ENCODE data around the gene TAF6.

TAF6 gene

DNA sequence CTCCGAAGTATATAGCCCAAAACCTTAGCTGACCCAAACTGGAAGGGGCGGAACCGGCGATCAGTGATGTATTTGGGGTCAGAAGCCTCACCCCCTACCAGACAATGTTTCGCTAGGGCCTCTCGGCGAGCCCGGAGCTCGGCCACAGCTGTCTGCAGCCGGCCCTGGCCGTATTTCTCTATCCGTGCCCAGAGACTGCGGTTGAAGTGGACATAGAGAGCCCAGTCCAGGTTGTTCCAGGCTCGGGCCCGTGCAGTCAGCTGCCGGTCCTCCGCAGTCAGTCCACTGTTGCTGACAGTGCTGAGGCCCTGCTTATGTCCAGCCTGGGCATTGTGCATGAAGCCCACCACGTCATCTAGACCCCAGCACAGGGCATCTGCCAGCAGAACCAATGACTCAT lies 40.9 kb upstream of the TAF6 start:
- TF ChIP-seq, protein P1, sequence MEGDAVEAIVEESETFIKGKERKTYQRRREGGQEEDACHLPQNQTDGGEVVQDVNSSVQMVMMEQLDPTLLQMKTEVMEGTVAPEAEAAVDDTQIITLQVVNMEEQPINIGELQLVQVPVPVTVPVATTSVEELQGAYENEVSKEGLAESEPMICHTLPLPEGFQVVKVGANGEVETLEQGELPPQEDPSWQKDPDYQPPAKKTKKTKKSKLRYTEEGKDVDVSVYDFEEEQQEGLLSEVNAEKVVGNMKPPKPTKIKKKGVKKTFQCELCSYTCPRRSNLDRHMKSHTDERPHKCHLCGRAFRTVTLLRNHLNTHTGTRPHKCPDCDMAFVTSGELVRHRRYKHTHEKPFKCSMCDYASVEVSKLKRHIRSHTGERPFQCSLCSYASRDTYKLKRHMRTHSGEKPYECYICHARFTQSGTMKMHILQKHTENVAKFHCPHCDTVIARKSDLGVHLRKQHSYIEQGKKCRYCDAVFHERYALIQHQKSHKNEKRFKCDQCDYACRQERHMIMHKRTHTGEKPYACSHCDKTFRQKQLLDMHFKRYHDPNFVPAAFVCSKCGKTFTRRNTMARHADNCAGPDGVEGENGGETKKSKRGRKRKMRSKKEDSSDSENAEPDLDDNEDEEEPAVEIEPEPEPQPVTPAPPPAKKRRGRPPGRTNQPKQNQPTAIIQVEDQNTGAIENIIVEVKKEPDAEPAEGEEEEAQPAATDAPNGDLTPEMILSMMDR (conservative IDR thresholded peaks at IDR 0.05), result no peak
- H3K27ac ChIP-seq, result no peak overlapping the region

DNA sequence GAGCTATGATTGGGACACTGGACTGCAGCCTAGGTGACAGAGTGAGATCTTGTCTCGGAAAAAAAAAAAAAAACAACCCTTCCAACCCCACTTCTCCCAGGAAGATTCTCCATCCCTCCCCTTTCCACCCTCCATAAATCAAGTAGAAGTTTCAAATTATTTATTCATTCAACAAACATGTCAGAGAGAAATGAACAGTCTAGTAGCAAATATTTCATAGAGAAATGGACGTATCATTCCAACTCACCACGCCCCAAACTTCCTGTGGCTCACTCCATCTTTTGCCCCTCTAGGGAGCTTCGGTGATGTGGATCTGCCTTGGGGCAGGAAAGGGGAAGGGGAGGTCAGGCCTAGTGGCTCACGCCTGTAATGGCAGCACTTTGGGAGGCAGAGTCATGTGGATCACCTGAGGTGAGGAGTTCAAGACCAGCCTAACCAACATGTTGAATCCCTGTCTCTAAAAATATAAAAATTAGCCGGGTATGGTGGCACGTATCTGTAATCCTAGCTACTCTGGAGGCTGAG lies 40.0 kb upstream of the TAF6 start:
- TF ChIP-seq, protein P1 (conservative IDR thresholded peaks at IDR 0.05), result no peak
- H3K27ac ChIP-seq, result peak overlapping the region; percentile 88

DNA sequence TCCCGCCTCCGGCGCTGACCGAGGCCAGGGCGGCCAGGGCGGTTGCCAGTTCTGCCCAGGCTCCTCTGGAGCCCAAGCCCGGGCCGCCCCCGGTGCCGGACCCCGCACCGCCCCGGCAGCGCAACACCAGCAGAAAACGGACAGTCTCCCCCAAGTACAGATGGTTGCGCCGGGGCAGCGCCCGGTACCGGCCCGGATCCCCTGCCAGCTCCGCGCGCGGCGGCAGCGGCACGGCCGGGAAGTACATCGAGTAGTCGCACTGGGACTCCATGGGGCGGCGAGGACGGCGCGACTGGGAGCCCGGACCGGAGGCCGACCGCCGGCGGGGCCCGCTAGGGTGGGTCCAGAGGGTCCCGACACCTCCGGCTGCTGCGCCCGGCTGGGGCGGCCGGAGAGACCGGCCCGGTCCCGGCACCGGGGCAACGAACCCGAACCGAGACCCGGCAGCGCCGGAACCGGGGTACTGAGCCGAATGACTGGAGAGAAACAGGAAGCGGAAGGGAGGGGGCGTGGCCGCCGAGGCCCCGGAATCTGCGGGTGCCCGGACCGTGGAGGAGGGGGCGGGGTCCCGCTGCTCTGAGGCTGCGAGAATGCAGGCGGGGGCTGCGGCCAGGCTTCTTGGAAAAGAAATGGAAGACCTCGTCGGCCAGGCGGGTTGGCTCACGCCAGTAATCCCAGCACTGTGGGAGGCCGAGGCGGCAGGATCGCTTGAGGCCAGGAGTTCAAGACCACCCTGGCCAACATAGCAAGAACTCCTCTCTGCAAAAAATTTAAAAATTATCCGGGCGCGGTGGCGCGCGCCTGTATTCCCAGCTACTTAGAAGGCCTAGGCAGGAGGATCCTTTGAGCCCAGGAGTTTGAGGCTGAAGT lies 39.3 kb upstream of the TAF6 start, which contains the start of gene TRAPPC14:
TRAPPC14 (minus strand) TSS at position 495 of the 870 bp plus-strand sequence; CDS start at position 271, 224 bp downstream.
- peak within 1 kb of the TSS; percentile 88 for H3K27ac ChIP-seq
- TF ChIP-seq, protein P1 (conservative IDR thresholded peaks at IDR 0.05), result no peak

DNA sequence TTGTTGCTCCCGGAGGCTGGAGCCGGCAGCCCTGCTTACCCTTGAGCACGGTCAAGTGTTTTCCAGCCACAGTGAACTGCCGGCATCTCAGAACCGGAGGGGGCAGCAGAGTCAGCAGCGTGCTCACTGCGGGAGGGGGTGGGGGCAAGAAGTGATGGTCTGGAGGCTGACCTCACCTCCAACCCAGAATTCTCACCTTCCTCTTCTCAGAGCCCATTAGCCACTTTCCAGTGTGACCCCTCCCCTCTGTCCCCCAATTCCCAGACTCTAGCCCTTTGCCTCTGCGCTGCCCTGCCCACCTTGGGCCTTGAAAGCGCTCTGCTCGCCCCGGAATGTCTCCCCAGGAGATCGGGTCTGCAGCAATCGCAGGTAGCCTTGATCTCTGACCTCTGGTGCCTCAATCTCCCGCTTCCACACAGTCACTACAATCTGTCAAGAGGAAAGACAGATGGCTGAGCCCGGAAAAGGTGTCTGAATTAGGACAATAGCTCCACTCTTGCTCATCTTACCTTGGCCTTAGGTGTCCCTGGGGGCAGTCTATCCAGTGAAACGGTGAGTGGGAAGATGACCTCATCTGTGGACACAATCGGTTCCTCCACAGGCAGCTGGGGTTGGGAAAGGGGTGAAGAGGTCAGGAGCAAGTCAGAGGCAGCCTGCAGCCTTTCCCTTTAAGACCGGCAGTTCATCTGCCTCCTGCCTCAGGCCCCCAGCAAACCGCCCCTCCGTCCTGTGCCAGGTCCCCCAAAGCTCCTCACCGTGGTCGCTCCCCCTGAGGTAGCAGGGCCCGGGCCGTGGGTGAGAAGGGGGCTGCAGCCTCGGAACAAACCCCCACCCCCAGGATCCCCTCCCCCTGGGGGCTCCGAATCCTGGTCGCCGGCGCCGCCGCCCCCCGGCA lies 38.4 kb upstream of the TAF6 start:
- peak overlapping the region; percentile 88 for H3K27ac ChIP-seq
- TF ChIP-seq, protein P1 (conservative IDR thresholded peaks at IDR 0.05), result peak; percentile 11; the same call in 1 of the 2 replicates

DNA sequence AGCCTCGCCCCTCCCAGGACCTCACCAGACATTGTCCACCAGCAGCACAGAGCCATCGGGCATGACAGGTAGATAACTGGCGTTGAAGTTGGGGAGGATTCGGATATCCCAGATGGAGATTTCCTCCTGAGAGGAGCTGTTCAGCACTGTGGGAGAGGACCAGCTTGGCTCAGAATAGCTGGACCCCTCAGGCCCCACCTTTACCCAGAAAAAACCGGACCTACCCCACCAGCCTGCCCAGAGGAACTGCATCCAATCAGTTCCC lies 37.8 kb upstream of the TAF6 start:
- H3K27ac ChIP-seq, result peak overlapping the region; percentile 88
- TF ChIP-seq, protein P1 (conservative IDR thresholded peaks at IDR 0.05), result no peak

DNA sequence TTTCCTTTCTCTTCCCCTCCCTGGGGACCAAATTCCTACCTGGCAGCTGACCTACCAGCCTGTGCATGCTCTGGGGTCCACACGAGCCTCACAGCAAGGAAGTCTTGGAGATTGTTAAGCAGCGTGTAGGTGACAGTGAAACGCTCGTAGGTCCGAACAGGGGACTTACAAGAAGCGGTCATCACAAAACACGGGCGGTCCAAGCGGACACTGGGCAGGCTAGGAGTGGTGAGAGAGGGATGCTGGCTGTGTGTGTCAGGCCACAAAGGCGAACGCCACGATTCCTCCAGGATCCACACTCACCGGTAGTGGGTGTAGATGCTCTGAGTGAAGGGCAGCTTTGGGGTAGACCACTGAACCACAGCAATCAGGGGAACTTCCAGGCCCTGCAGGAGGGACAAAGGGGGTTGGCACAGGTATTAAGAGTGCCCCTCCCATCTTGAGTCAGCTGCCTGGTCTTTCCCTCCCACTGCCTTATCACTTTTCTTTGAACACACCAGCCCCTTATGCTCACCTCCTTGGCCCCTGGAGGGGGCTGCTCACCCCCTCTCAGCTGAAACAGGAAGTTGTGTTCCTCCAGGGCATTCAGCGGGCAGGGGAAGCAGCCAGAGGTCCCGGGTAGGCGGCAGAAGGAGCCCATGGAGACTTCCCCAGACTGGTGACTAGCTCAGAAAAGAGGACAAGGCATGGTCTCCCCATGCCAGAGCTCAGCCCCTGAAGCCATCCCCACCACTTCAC lies 37.3 kb upstream of the TAF6 start:
- peak overlapping the region; percentile 88 for H3K27ac ChIP-seq
- TF ChIP-seq, protein P1 (conservative IDR thresholded peaks at IDR 0.05), result no peak

Data from VCaP (cell line).